GM10847 (cell line): Measurements from ENCODE around the gene TGIF2LY.
"Not testable (repeated sequence)": the region's sequence is repeated elsewhere in the genome, so short reads cannot be mapped to it uniquely, and the experiment has no call there.

ENCODE experiments used
- POLR2A ChIP-seq: IDR thresholded peaks from 2 replicates; pipeline ENCODE4 v1.6.1; 2011; ENCODE audit not compliant: insufficient read length; ENCODE audit errors: extremely low read depth

Gene TGIF2LY

DNA sequence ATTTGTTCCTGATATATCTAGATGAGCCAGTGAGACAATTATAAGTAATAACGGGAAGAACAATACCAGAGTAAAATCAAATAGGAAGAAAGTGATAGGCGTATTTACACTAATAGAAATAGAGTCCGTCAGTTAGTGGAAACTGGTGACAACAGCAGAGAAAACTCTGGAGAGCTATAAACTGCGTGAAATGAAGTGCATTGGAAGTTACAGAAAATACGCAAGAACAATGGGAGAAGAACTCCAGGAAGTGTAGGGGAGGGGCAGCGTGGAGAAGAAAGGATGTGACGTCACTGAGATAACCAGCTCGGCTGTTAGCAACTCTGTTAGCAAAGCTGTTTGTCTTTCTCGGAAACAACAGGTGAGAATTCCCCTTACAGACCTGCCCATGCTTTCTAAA lies at the start of gene TGIF2LY:
Gene TGIF2LY (plus strand): TSS at position 301 of the 400 bp plus-strand sequence. CDS start 178 bp downstream, outside the sequence.
- not testable (repeated sequence) for TF ChIP-seq POLR2A
